ENCODE results near the gene SPDYE6.
"Not testable (repeated sequence)": the region's sequence is repeated elsewhere in the genome, so short reads cannot be mapped to it uniquely, and the experiment has no call there.

The SPDYE6 gene

GRCh38 chr7:102318482-102318971 lies 37.7 kb downstream of the SPDYE6 start:
- DNase-seq (ENCODE audit: low read depth in 2 of 2): no peak

- DNase-seq (ENCODE audit: low read depth in 2 of 2): no peak
These were observed 38.8 kb downstream of the SPDYE6 start for GRCh38 chr7:102317231-102318059.

GRCh38 chr7:102313997-102314780 lies 42.1 kb downstream of the SPDYE6 start:
- no peak for DNase-seq (ENCODE audit: low read depth in 2 of 2)

GRCh38 chr7:102312317-102312716 lies 43.9 kb downstream of the SPDYE6 start:
- no peak for DNase-seq (ENCODE audit: low read depth in 2 of 2)

GRCh38 chr7:102310414-102310815 lies 45.8 kb downstream of the SPDYE6 start:
- no peak for DNase-seq (ENCODE audit: low read depth in 2 of 2)

GRCh38 chr7:102306916-102307677 lies 49.1 kb downstream of the SPDYE6 start:
- DNase-seq (ENCODE audit: low read depth in 2 of 2): no peak

GRCh38 chr7:102305414-102306268 lies 50.6 kb downstream of the SPDYE6 start:
- no peak for DNase-seq (ENCODE audit: low read depth in 2 of 2)

- no peak for DNase-seq (ENCODE audit: low read depth in 2 of 2)
These were observed 51.6 kb downstream of the SPDYE6 start for GRCh38 chr7:102304668-102305067.

GRCh38 chr7:102303669-102304422 lies 52.4 kb downstream of the SPDYE6 start:
- DNase-seq (ENCODE audit: low read depth in 2 of 2): no peak

- no peak for DNase-seq (ENCODE audit: low read depth in 2 of 2)
These were observed 54.2 kb downstream of the SPDYE6 start for GRCh38 chr7:102302025-102302424.

GRCh38 chr7:102301367-102301766 lies 54.9 kb downstream of the SPDYE6 start:
- DNase-seq (ENCODE audit: low read depth in 2 of 2): not testable (repeated sequence)

- DNase-seq (ENCODE audit: low read depth in 2 of 2): no peak
These were observed 55.5 kb downstream of the SPDYE6 start for GRCh38 chr7:102300643-102301221.

- no peak for DNase-seq (ENCODE audit: low read depth in 2 of 2)
These were observed 58.6 kb downstream of the SPDYE6 start for GRCh38 chr7:102297487-102298218.

- DNase-seq (ENCODE audit: low read depth in 2 of 2): no peak
These were observed 59.7 kb downstream of the SPDYE6 start for GRCh38 chr7:102296514-102296913.

GRCh38 chr7:102296179-102296438 lies 60.1 kb downstream of the SPDYE6 start:
- DNase-seq (ENCODE audit: low read depth in 2 of 2): no peak

Data from activated CD4-positive, alpha-beta T cell treated with anti-CD3 and anti-CD28 coated beads for 24 hours (primary cell).